Gastrocnemius medialis (tissue), 4 donors: ENCODE results near the gene PTPA.

ENCODE experiments used
- POLR2A ChIP-seq, 2 donors: fragments of 450-650 bp; IDR thresholded peaks; one replicate each; pipeline ENCODE4 v1.6.1; 2017; ENCODE audit warnings: antibody characterized with exemption in 2 of 2, mild to moderate bottlenecking in 2 of 2, moderate library complexity in 2 of 2
- TF ChIP-seq, protein P1 (sequence below), 5 experiments: fragments of 450-650 bp in 3 of 5; fragments of 200-600 bp in 2 of 5; sonication (generic) in 2 of 5; IDR thresholded peaks in 4 of 5; conservative IDR thresholded peaks in 1 of 5; 1 replicate in 4 of 5; 2 replicates in 1 of 5; pipeline ENCODE4 v1.5.1; 2016 to 2019; ENCODE audit warnings: antibody characterized with exemption in 5 of 5, mild to moderate bottlenecking in 3 of 5, moderate library complexity in 3 of 5

GRCh38 chr9:129163753-129164152, 52.5 kb downstream of the PTPA start:
- no peak for TF ChIP-seq POLR2A (IDR thresholded peaks at IDR 0.05)
- TF ChIP-seq, protein P1, sequence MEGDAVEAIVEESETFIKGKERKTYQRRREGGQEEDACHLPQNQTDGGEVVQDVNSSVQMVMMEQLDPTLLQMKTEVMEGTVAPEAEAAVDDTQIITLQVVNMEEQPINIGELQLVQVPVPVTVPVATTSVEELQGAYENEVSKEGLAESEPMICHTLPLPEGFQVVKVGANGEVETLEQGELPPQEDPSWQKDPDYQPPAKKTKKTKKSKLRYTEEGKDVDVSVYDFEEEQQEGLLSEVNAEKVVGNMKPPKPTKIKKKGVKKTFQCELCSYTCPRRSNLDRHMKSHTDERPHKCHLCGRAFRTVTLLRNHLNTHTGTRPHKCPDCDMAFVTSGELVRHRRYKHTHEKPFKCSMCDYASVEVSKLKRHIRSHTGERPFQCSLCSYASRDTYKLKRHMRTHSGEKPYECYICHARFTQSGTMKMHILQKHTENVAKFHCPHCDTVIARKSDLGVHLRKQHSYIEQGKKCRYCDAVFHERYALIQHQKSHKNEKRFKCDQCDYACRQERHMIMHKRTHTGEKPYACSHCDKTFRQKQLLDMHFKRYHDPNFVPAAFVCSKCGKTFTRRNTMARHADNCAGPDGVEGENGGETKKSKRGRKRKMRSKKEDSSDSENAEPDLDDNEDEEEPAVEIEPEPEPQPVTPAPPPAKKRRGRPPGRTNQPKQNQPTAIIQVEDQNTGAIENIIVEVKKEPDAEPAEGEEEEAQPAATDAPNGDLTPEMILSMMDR (IDR thresholded peaks at IDR 0.05 in 4 of 5, conservative IDR thresholded peaks at IDR 0.05 in 1 of 5) = no peak
